Hepatocyte (in vitro differentiated cells): ENCODE data around the gene APOB. TPM values are rescaled to one million over a fixed set of nuclear protein-coding genes. Genes with fewer than 3 reads are reported as not detected.

Experiments
- DNase-seq: peaks from one replicate; pipeline ENCODE4 v3.0.0-alpha.2; 2016; ENCODE audit warnings: low spot score
- H2AFZ ChIP-seq: fragments of 200-600 bp; sonication (generic); 2 replicates; pipeline ENCODE4 v1.6.0; 2016; ENCODE audit warnings: antibody characterized with exemption, mild to moderate bottlenecking
- H3K27ac ChIP-seq: fragments of 200-600 bp; sonication (generic); 2 replicates; pipeline ENCODE4 v1.5.1; 2016; ENCODE audit warnings: mild to moderate bottlenecking
- H3K27me3 ChIP-seq: fragments of 200-600 bp; sonication (generic); 2 replicates; pipeline ENCODE4 v1.6.1; 2016
- H3K36me3 ChIP-seq: fragments of 200-600 bp; sonication (generic); replicated peaks from 2 replicates; pipeline ENCODE4 v1.5.1; 2016; ENCODE audit warnings: low read depth; ENCODE audit not compliant: insufficient read depth
- H3K4me1 ChIP-seq: fragments of 200-600 bp; sonication (generic); 2 replicates; pipeline ENCODE4 v1.5.1; 2016; ENCODE audit warnings: mild to moderate bottlenecking, moderate library complexity; ENCODE audit not compliant: insufficient read depth
- H3K4me2 ChIP-seq: fragments of 200-600 bp; sonication (generic); 2 replicates; pipeline ENCODE4 v1.6.0; 2016
- H3K4me3 ChIP-seq: fragments of 200-600 bp; sonication (generic); 2 replicates; pipeline ENCODE4 v1.5.1; 2016; ENCODE audit warnings: mild to moderate bottlenecking
- H3K79me2 ChIP-seq: fragments of 200-600 bp; sonication (generic); 2 replicates; pipeline ENCODE4 v1.6.0; 2017; ENCODE audit warnings: mild to moderate bottlenecking
- H3K9me2 ChIP-seq: fragments of 200-600 bp; sonication (generic); replicated peaks from 2 replicates; pipeline ENCODE4 v1.6.0; 2017; ENCODE audit warnings: mild to moderate bottlenecking; ENCODE audit not compliant: insufficient read depth
- H3K9me3 ChIP-seq: fragments of 200-600 bp; sonication (generic); 2 replicates; pipeline ENCODE4 v1.5.1; 2016; ENCODE audit warnings: low read depth, mild to moderate bottlenecking
- H4K20me1 ChIP-seq: fragments of 200-600 bp; sonication (generic); 2 replicates; pipeline ENCODE4 v1.6.0; 2016; ENCODE audit warnings: mild to moderate bottlenecking; ENCODE audit not compliant: insufficient read depth, poor library complexity, severe bottlenecking
- CTCF ChIP-seq: fragments of 200-600 bp; sonication (generic); IDR thresholded peaks from 2 replicates; pipeline ENCODE4 v1.5.1; 2016; ENCODE audit warnings: antibody characterized with exemption, mild to moderate bottlenecking; ENCODE audit not compliant: poor library complexity
- EZH2 ChIP-seq: fragments of 200-600 bp; sonication (generic); IDR thresholded peaks from 2 replicates; pipeline ENCODE4 v1.6.1; 2016; ENCODE audit warnings: antibody characterized with exemption, mild to moderate bottlenecking, borderline replicate concordance
- EZH2phosphoT487 ChIP-seq: fragments of 200-600 bp; sonication (generic); IDR thresholded peaks from one replicate; pipeline ENCODE4 v1.6.1; 2018; ENCODE audit warnings: antibody characterized with exemption, mild to moderate bottlenecking, low read depth, moderate library complexity; ENCODE audit not compliant: unreplicated experiment, severe bottlenecking
- WGBS: methylation state at CpG from one replicate; pipeline ENCODE4 v1.1.6; 2016; ENCODE audit warnings: low lambda C conversion rate; ENCODE audit errors: missing lambda C conversion rate; 5-methylcytosine and 5-hydroxymethylcytosine counted together
- polyA plus RNA-seq: library from polyadenylated mRNA; unstranded; fragments of >200 nt; fragmentation: Nextera tagmentation; extraction: Ambion mirVana; gene quantifications from 2 replicates; pipeline ENCODE4 v1.2.1, GENCODE V29; 2016
- total RNA-seq: library from RNA; depleted of rRNA; stranded (reverse); fragments of >200 nt; gene quantifications from 2 replicates; pipeline ENCODE4 v1.2.3, GENCODE V29; 2014

Gene APOB
- total and polyA plus RNA-seq, 2 experiments from 2014 or later = 184 to 814 TPM

- Histone ChIP-seq H3K36me3 (no peaks in the 10 kb centered on the region), H3K9me2 (no peaks in the 10 kb centered on the region), H2AFZ (no peak overlapping the region), H3K4me3 (no peak overlapping the region), H3K4me2 (no peak overlapping the region), H3K4me1 (peaks cover 7% of the 10 kb centered on the region), H3K27me3 (no peaks in the 10 kb centered on the region), H3K79me2 (no peaks in the 10 kb centered on the region), H3K27ac (no peak overlapping the region), H4K20me1 (no peaks in the 10 kb centered on the region), H3K9me3 (no peaks in the 10 kb centered on the region)
- WGBS = 81% methylated on average over 20 of the region's 20 CpGs
- TF ChIP-seq EZH2phosphoT487 = no peak
- TF ChIP-seq CTCF = no peak
- no peak for TF ChIP-seq EZH2
- DNase-seq = no peak
Observed at GRCh38 chr2:20990442-20991430, 53.1 kb downstream of the APOB start.

- H3K27ac ChIP-seq = no peak overlapping the region
- no peaks in the 10 kb centered on the region for H3K36me3 ChIP-seq
- H3K4me1 ChIP-seq = peaks cover 7% of the 10 kb centered on the region
- H4K20me1 ChIP-seq = no peaks in the 10 kb centered on the region
- TF ChIP-seq EZH2phosphoT487 (no peak), EZH2 (no peak), CTCF (no peak)
- H3K9me2 ChIP-seq = no peaks in the 10 kb centered on the region
- H3K4me2 ChIP-seq = no peak overlapping the region
- DNase-seq = no peak
- H3K27me3 ChIP-seq = no peaks in the 10 kb centered on the region
- H3K4me3 ChIP-seq = no peak overlapping the region
- WGBS = 83% methylated on average over 1 of the region's 1 CpG
- H3K9me3 ChIP-seq = no peaks in the 10 kb centered on the region
- H2AFZ ChIP-seq = no peak overlapping the region
- no peaks in the 10 kb centered on the region for H3K79me2 ChIP-seq
Observed at GRCh38 chr2:20989404-20989803, 54.5 kb downstream of the APOB start.

- TF ChIP-seq CTCF (no peak), EZH2 (no peak), EZH2phosphoT487 (no peak)
- no peak overlapping the region for H3K27ac ChIP-seq
- H3K4me2 ChIP-seq = no peak overlapping the region
- H2AFZ ChIP-seq = no peak overlapping the region
- H3K36me3 ChIP-seq = no peaks in the 10 kb centered on the region
- no peak overlapping the region for H3K4me3 ChIP-seq
- no peaks in the 10 kb centered on the region for H3K79me2 ChIP-seq
- no peaks in the 10 kb centered on the region for H3K9me3 ChIP-seq
- DNase-seq = no peak
- H3K9me2 ChIP-seq = no peaks in the 10 kb centered on the region
- WGBS = 63% methylated on average over 4 of the region's 4 CpGs
- H3K4me1 ChIP-seq = peaks cover 7% of the 10 kb centered on the region
- no peaks in the 10 kb centered on the region for H3K27me3 ChIP-seq
- H4K20me1 ChIP-seq = no peaks in the 10 kb centered on the region
Observed at GRCh38 chr2:20988905-20989304, 55.0 kb downstream of the APOB start.
